Activated naive CD4-positive, alpha-beta T cell treated with anti-CD3 and anti-CD28 coated beads, Interleukin-2, amount 10 ng/mL, durations not matched to agents 7 days and 5 days (primary cell): ENCODE measurements around the gene ST14.
"Not testable (repeated sequence)": the region's sequence is repeated elsewhere in the genome, so short reads cannot be mapped to it uniquely, and the experiment has no call there.

ENCODE experiments used
- CTCF ChIA-PET: fragments of 350-600 bp; sonication (Branson Sonifier 250); formaldehyde crosslinking; loops from one replicate; lab custom pipeline; 2021; ENCODE audit warnings: antibody characterized with exemption; lab: Charles Lee
- DNase-seq: peaks from one replicate; pipeline ENCODE4 v3.0.0-alpha.2; 2020
- H3K27ac Mint-ChIP-seq: one replicate; pipeline ENCODE4 v1.8.0; 2021; ENCODE audit warnings: mild to moderate bottlenecking, moderate library complexity, mixed read lengths
- H3K27me3 Mint-ChIP-seq: one replicate; pipeline ENCODE4 v1.8.0; 2021; ENCODE audit warnings: mild to moderate bottlenecking, mixed read lengths
- H3K36me3 Mint-ChIP-seq: one replicate; pipeline ENCODE4 v1.8.0; 2021; ENCODE audit warnings: mixed read lengths
- H3K4me1 Mint-ChIP-seq: one replicate; pipeline ENCODE4 v1.8.0; 2021; ENCODE audit warnings: mixed read lengths
- H3K4me3 Mint-ChIP-seq: one replicate; pipeline ENCODE4 v1.8.0; 2021; ENCODE audit warnings: mild to moderate bottlenecking, moderate library complexity, mixed read lengths
- H3K9me3 Mint-ChIP-seq: one replicate; pipeline ENCODE4 v1.8.0; 2021; ENCODE audit warnings: mixed read lengths

Gene ST14

GRCh38 chr11:130163346-130164220 lies 4.0 kb downstream of the ST14 start:
- CTCF ChIA-PET = interaction anchor here (1.2 kb wide), 1 partner anchor 31 kb away, joined by 4 read pairs; no protein-coding TSS in a partner anchor
- Mint-ChIP-seq H3K27me3 (peaks cover 79% of the 10 kb centered on the region), H3K27ac (no peak overlapping the region), H3K4me3 (no peak overlapping the region), H3K36me3 (no peaks in the 10 kb centered on the region), H3K4me1 (peaks cover 11% of the 10 kb centered on the region), H3K9me3 (no peaks in the 10 kb centered on the region)
- no peak for DNase-seq

GRCh38 chr11:130164221-130164570 lies 4.6 kb downstream of the ST14 start:
- Mint-ChIP-seq H3K9me3 (no peaks in the 10 kb centered on the region), H3K4me3 (no peak overlapping the region), H3K27me3 (peaks cover 73% of the 10 kb centered on the region), H3K4me1 (peaks cover 7% of the 10 kb centered on the region), H3K27ac (no peak overlapping the region), H3K36me3 (no peaks in the 10 kb centered on the region)
- CTCF ChIA-PET = interaction anchor here (1.2 kb wide), 1 partner anchor 32 kb away, joined by 4 read pairs; no protein-coding TSS in a partner anchor
- no peak for DNase-seq

GRCh38 chr11:130165601-130166456 lies 6.2 kb downstream of the ST14 start:
- Mint-ChIP-seq H3K9me3 (no peaks in the 10 kb centered on the region), H3K27me3 (peaks cover 62% of the 10 kb centered on the region)
- CTCF ChIA-PET = no interaction called here

GRCh38 chr11:130166457-130166784 lies 6.8 kb downstream of the ST14 start:
- Mint-ChIP-seq H3K4me1 (no peaks in the 10 kb centered on the region), H3K36me3 (no peaks in the 10 kb centered on the region), H3K27me3 (peaks cover 56% of the 10 kb centered on the region), H3K4me3 (no peak overlapping the region), H3K9me3 (no peaks in the 10 kb centered on the region), H3K27ac (no peak overlapping the region)
- CTCF ChIA-PET = no interaction called here
- DNase-seq = no peak

More at GRCh38 chr11:130165601-130166456, 6.2 kb downstream of the ST14 start:
- Mint-ChIP-seq H3K27ac (no peak overlapping the region), H3K36me3 (no peaks in the 10 kb centered on the region), H3K4me3 (no peak overlapping the region), H3K4me1 (no peaks in the 10 kb centered on the region)
- no peak for DNase-seq

GRCh38 chr11:130167146-130167545 lies 7.6 kb downstream of the ST14 start:
- no peak for DNase-seq
- Mint-ChIP-seq H3K36me3 (no peaks in the 10 kb centered on the region), H3K4me1 (no peaks in the 10 kb centered on the region), H3K4me3 (no peak overlapping the region), H3K9me3 (no peaks in the 10 kb centered on the region), H3K27ac (no peak overlapping the region), H3K27me3 (peaks cover 53% of the 10 kb centered on the region)
- CTCF ChIA-PET = no interaction called here

- H3K4me1 Mint-ChIP-seq = no peaks in the 10 kb centered on the region
- peaks cover 44% of the 10 kb centered on the region for H3K27me3 Mint-ChIP-seq
- no peak overlapping the region for H3K27ac Mint-ChIP-seq
- no peaks in the 10 kb centered on the region for H3K9me3 Mint-ChIP-seq
- H3K4me3 Mint-ChIP-seq = no peak overlapping the region
- CTCF ChIA-PET = no interaction called here
- no peak for DNase-seq
- H3K36me3 Mint-ChIP-seq = no peaks in the 10 kb centered on the region
Observed at GRCh38 chr11:130168105-130168504, 8.5 kb downstream of the ST14 start.

GRCh38 chr11:130170345-130170744 lies 10.8 kb downstream of the ST14 start:
- H3K27me3 Mint-ChIP-seq = peaks cover 32% of the 10 kb centered on the region
- peaks cover 5% of the 10 kb centered on the region for H3K9me3 Mint-ChIP-seq
- DNase-seq = no peak
- no peak overlapping the region for H3K27ac Mint-ChIP-seq
- H3K4me1 Mint-ChIP-seq = no peaks in the 10 kb centered on the region
- H3K36me3 Mint-ChIP-seq = no peaks in the 10 kb centered on the region
- H3K4me3 Mint-ChIP-seq = no peak overlapping the region
- CTCF ChIA-PET = no interaction called here

- Mint-ChIP-seq H3K27ac (no peak overlapping the region), H3K4me1 (no peaks in the 10 kb centered on the region)
Observed at GRCh38 chr11:130171534-130171933, 12.0 kb downstream of the ST14 start.

GRCh38 chr11:130172001-130172400 lies 12.4 kb downstream of the ST14 start:
- not testable (repeated sequence) for DNase-seq, H3K4me1 Mint-ChIP-seq, H3K9me3 Mint-ChIP-seq, H3K36me3 Mint-ChIP-seq, H3K27ac Mint-ChIP-seq, H3K4me3 Mint-ChIP-seq
- CTCF ChIA-PET = interaction anchor here (0.7 kb wide), 1 partner anchor 199 kb away, joined by 3 read pairs; no protein-coding TSS in a partner anchor
- peaks cover 19% of the 10 kb centered on the region for H3K27me3 Mint-ChIP-seq

More at GRCh38 chr11:130171534-130171933, 12.0 kb downstream of the ST14 start:
- DNase-seq = no peak
- no peaks in the 10 kb centered on the region for H3K36me3 Mint-ChIP-seq
- no peak overlapping the region for H3K4me3 Mint-ChIP-seq
- H3K9me3 Mint-ChIP-seq = peaks cover 8% of the 10 kb centered on the region
- CTCF ChIA-PET = no interaction called here
- peaks cover 20% of the 10 kb centered on the region for H3K27me3 Mint-ChIP-seq

GRCh38 chr11:130174642-130175041 lies 15.1 kb downstream of the ST14 start:
- CTCF ChIA-PET = no interaction called here
- Mint-ChIP-seq H3K27ac (no peak overlapping the region), H3K4me1 (no peaks in the 10 kb centered on the region), H3K27me3 (peaks cover 15% of the 10 kb centered on the region), H3K4me3 (no peak overlapping the region), H3K36me3 (no peaks in the 10 kb centered on the region), H3K9me3 (peaks cover 8% of the 10 kb centered on the region)
- DNase-seq = no peak

GRCh38 chr11:130175898-130176297 lies 16.3 kb downstream of the ST14 start:
- Mint-ChIP-seq H3K4me3 (no peak overlapping the region), H3K9me3 (peaks cover 8% of the 10 kb centered on the region), H3K4me1 (no peaks in the 10 kb centered on the region), H3K27me3 (peaks cover 15% of the 10 kb centered on the region), H3K27ac (no peak overlapping the region), H3K36me3 (no peaks in the 10 kb centered on the region)
- CTCF ChIA-PET = no interaction called here
- no peak for DNase-seq

GRCh38 chr11:130177782-130178181 lies 18.2 kb downstream of the ST14 start:
- Mint-ChIP-seq H3K36me3 (no peaks in the 10 kb centered on the region), H3K9me3 (peaks cover 8% of the 10 kb centered on the region), H3K27ac (no peak overlapping the region), H3K4me3 (no peak overlapping the region), H3K27me3 (peaks cover 11% of the 10 kb centered on the region), H3K4me1 (no peaks in the 10 kb centered on the region)
- CTCF ChIA-PET = no interaction called here
- DNase-seq = no peak

GRCh38 chr11:130178441-130179339 lies 19.1 kb downstream of the ST14 start:
- Mint-ChIP-seq H3K36me3 (no peaks in the 10 kb centered on the region), H3K27ac (no peak overlapping the region), H3K4me3 (no peak overlapping the region), H3K27me3 (peaks cover 8% of the 10 kb centered on the region), H3K9me3 (peaks cover 8% of the 10 kb centered on the region), H3K4me1 (no peaks in the 10 kb centered on the region)
- CTCF ChIA-PET = no interaction called here
- DNase-seq = no peak
